ENCODE measurements around the gene TBC1D22A. TPM values are rescaled to one million over a fixed set of nuclear protein-coding genes. Genes with fewer than 3 reads are reported as not detected.

The TBC1D22A gene, protein sequence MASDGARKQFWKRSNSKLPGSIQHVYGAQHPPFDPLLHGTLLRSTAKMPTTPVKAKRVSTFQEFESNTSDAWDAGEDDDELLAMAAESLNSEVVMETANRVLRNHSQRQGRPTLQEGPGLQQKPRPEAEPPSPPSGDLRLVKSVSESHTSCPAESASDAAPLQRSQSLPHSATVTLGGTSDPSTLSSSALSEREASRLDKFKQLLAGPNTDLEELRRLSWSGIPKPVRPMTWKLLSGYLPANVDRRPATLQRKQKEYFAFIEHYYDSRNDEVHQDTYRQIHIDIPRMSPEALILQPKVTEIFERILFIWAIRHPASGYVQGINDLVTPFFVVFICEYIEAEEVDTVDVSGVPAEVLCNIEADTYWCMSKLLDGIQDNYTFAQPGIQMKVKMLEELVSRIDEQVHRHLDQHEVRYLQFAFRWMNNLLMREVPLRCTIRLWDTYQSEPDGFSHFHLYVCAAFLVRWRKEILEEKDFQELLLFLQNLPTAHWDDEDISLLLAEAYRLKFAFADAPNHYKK
- total RNA-seq: 10 to 100 TPM; 27.3 to 33.5 TPM
- 10 to 100 TPM; 14.4 to 17.3 (median 15.1) TPM for polyA plus RNA-seq (ENCODE audit: insufficient read length in 6 of 6)
- long read RNA-seq, donor 1, transcript TBC1D22A-201 (13 exons, 3,787 nt): major isoform, 6 of 6 reads
- long read RNA-seq, donor 1, partial matches to known transcripts: 0 of 6 reads
- long read RNA-seq, donor 1, other reads (novel, unspliced or antisense): 0 of 6 reads
- long read RNA-seq, donor 2, partial matches to known transcripts: 9 of 11 reads
- long read RNA-seq, donor 2, other reads (novel, unspliced or antisense): 0 of 11 reads
- long read RNA-seq, donor 3, transcript TBC1D22A-201 (13 exons, 3,787 nt): major isoform, 6 of 6 reads
- long read RNA-seq, donor 3, partial matches to known transcripts: 0 of 6 reads
- long read RNA-seq, donor 3, other reads (novel, unspliced or antisense): 0 of 6 reads
- long read RNA-seq, donor 4, transcript TBC1D22A-201 (13 exons, 3,787 nt): major isoform, 8 of 21 reads
- long read RNA-seq, donor 4, partial matches to known transcripts: 9 of 21 reads
- long read RNA-seq, donor 4, other reads (novel, unspliced or antisense): 2 of 21 reads
- long read RNA-seq, donor 5, partial matches to known transcripts: 0 of 2 reads
- long read RNA-seq, donor 5, other reads (novel, unspliced or antisense): 0 of 2 reads
- long read RNA-seq, donor 6, transcript TBC1D22A-201 (13 exons, 3,787 nt): major isoform, 5 of 5 reads
- long read RNA-seq, donor 6, partial matches to known transcripts: 0 of 5 reads
- long read RNA-seq, donor 6, other reads (novel, unspliced or antisense): 0 of 5 reads
- long read RNA-seq, donor 7, partial matches to known transcripts: 0 of 1 reads
- long read RNA-seq, donor 7, other reads (novel, unspliced or antisense): 0 of 1 reads
- long read RNA-seq, donor 8, partial matches to known transcripts: 0 of 1 reads
- long read RNA-seq, donor 8, other reads (novel, unspliced or antisense): 0 of 1 reads
- long read RNA-seq, donor 9: 0 reads
- long read RNA-seq, donor 10, partial matches to known transcripts: 4 of 13 reads
- long read RNA-seq, donor 10, other reads (novel, unspliced or antisense): 3 of 13 reads
- long read RNA-seq, donor 11, partial matches to known transcripts: 0 of 1 reads
- long read RNA-seq, donor 11, other reads (novel, unspliced or antisense): 0 of 1 reads
- long read RNA-seq, donor 12, partial matches to known transcripts: 0 of 1 reads
- long read RNA-seq, donor 12, other reads (novel, unspliced or antisense): 0 of 1 reads

DNA sequence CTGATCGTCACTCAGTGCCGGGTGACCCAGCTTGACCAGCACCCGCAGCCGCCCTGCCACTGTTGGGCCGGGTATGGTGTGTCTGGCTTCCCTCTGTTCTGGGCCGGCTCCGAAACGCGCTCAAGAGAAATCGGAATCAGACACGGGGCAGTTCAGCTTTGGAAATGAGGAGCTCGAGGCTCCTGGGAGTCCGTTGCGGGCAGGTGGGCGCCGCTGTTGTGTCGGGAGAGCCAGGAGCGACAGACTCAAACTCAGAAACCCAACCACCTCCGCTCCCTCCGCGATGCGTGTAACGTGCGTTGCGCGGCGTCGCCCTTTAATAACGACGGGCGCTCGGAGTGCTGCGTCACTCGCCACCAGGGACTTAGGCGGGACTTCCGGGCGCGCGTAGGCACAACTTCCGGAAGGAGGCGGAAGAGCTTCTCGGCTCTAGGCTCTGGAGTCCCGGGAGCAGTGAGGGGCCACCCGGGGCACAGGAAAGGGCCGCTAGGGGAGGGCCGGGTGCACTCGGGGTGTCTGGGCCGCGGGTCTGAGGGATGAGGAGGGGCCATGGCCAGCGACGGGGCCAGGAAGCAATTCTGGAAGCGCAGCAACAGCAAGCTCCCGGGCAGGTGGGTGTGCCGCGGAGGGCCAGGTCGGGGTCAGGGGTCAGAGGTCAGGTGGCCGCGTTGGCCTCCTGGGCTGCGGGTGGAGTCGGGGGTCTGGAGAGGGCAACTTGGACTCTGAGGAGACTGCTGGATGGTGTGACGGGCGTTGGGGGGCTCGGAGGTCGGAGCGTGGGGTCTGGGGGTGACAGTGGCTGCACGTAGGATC, at the start of gene TBC1D22A:
Gene TBC1D22A, plus strand, starts transcription at position 413 of the 813 bp plus-strand sequence. Its CDS starts 137 bp downstream, at position 550.
- peak; percentile 90 for ATAC-seq
- DNase-seq: peak; percentile 92 to 98 (median 94)
- H3K4me1 ChIP-seq: peaks cover 21 to 67% of the 10 kb centered on the region in 2 donors

DNA sequence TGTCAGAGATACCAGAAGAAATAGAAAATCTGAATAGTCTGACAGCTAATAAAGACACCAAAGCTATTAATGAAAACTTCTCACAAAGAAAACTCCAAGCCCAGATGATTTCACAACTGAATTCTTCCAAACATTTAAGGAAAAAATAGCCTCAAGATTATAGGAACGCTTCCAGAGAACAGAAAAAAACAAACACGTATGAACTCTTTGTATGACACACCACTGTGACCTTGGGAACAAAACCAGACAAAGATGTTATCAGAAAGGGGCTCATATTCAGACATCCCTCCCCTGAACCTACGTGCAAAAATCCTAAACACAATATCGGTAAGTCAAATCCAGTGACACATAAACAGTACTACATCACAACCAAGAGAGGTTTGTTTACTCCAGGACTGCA, 47.9 kb upstream of the TBC1D22A start:
- Histone ChIP-seq H3K4me3 (no peak overlapping the region), H3K36me3 (peaks cover 0 to 88% of the 10 kb centered on the region in 2 donors), H3K27me3 (no peaks in the 10 kb centered on the region), H3K27ac (no peak overlapping the region), H3K4me1 (no peaks in the 10 kb centered on the region), H3K9me3 (no peaks in the 10 kb centered on the region)
- intact Hi-C loops (cut with DNase I): no loop called here
- TF ChIP-seq, protein P1, sequence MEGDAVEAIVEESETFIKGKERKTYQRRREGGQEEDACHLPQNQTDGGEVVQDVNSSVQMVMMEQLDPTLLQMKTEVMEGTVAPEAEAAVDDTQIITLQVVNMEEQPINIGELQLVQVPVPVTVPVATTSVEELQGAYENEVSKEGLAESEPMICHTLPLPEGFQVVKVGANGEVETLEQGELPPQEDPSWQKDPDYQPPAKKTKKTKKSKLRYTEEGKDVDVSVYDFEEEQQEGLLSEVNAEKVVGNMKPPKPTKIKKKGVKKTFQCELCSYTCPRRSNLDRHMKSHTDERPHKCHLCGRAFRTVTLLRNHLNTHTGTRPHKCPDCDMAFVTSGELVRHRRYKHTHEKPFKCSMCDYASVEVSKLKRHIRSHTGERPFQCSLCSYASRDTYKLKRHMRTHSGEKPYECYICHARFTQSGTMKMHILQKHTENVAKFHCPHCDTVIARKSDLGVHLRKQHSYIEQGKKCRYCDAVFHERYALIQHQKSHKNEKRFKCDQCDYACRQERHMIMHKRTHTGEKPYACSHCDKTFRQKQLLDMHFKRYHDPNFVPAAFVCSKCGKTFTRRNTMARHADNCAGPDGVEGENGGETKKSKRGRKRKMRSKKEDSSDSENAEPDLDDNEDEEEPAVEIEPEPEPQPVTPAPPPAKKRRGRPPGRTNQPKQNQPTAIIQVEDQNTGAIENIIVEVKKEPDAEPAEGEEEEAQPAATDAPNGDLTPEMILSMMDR (IDR thresholded peaks at IDR 0.05): no peak
- ATAC-seq (no peak), DNase-seq (no peak)

More for the DNA sequence above, at the start of gene TBC1D22A:
- H3K9me3 ChIP-seq: no peaks in the 10 kb centered on the region
- no peaks in the 10 kb centered on the region for H3K36me3 ChIP-seq
- H3K27ac ChIP-seq: peak within 1 kb of the TSS; percentile 78 to 98
- TF ChIP-seq, protein P1 (IDR thresholded peaks at IDR 0.05): peak in 1 of 2 donors; percentile 24
- intact Hi-C loops (cut with DNase I): no loop called here
- H3K27me3 ChIP-seq: no peaks in the 10 kb centered on the region
- peak within 1 kb of the TSS; percentile 85 to 92 for H3K4me3 ChIP-seq

GRCh38 chr22:46719921-46720320, 42.5 kb upstream of the TBC1D22A start:
- ATAC-seq (no peak), DNase-seq (no peak)
- Histone ChIP-seq H3K4me3 (no peak overlapping the region), H3K4me1 (no peaks in the 10 kb centered on the region), H3K27me3 (no peaks in the 10 kb centered on the region), H3K36me3 (peaks cover 0 to 72% of the 10 kb centered on the region in 2 donors), H3K27ac (no peak overlapping the region), H3K9me3 (no peaks in the 10 kb centered on the region)
- intact Hi-C loops (cut with DNase I): no loop called here
- TF ChIP-seq, protein P1 (IDR thresholded peaks at IDR 0.05): no peak

GRCh38 chr22:46721501-46722085, 40.9 kb upstream of the TBC1D22A start:
- H3K36me3 ChIP-seq: peaks cover 0 to 66% of the 10 kb centered on the region in 2 donors
- H3K4me3 ChIP-seq: no peak overlapping the region
- intact Hi-C loops (cut with DNase I): no loop called here
- no peaks in the 10 kb centered on the region for H3K9me3 ChIP-seq
- TF ChIP-seq, protein P1 (IDR thresholded peaks at IDR 0.05): no peak
- H3K27me3 ChIP-seq: no peaks in the 10 kb centered on the region
- DNase-seq (no peak), ATAC-seq (no peak)
- no peak overlapping the region for H3K27ac ChIP-seq
- no peaks in the 10 kb centered on the region for H3K4me1 ChIP-seq

Measured in left lung (tissue), 14 donors.